ENCODE data around the gene STX8.
"Not testable (repeated sequence)": the region's sequence is repeated elsewhere in the genome, so short reads cannot be mapped to it uniquely, and the experiment has no call there.

The STX8 gene

GRCh38 chr17:9382626-9383025 is 193.0 kb downstream of the STX8 start:
- DNase-seq = no peak

- DNase-seq = no peak
Measured at GRCh38 chr17:9381068-9381467, 194.6 kb downstream of the STX8 start.

DNA sequence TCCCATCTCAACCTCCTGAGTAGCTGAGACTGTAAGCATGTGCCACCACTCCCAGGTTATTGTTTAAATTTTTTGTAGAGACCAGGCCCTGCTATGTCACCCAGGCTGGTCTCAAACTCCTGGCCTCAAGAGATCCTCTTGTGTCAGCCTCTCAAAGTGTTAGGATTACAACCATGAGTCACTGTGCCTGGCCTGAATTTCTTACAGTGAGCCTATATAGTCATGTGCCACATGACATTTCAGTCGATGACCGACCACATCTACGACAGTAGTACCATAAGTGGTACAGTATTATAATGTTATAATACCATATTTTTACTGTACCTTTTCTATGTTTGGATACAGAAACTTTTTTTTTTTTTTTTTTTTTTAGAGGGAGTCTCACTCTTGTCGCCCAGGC is 195.3 kb downstream of the STX8 start:
- DNase-seq = no peak

DNA sequence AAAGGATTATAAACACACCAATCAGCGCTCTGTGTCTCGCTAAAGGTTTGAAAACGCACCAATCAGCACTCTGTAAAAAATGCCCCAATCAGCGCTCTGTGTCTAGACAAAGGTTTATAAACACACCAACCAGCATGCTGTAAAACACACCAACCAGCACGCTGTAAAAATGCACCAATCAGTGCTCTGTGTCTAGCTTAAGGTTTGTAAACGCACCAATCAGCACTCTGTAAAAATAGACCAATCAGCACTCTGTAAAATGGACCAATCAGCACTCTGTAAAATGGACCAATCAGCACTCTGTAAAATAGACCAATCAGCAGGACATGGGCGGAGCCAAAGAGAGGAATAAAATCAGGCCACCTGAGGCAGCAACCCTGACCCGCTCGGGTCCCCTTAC is 199.4 kb downstream of the STX8 start:
- not testable (repeated sequence) for DNase-seq

DNA sequence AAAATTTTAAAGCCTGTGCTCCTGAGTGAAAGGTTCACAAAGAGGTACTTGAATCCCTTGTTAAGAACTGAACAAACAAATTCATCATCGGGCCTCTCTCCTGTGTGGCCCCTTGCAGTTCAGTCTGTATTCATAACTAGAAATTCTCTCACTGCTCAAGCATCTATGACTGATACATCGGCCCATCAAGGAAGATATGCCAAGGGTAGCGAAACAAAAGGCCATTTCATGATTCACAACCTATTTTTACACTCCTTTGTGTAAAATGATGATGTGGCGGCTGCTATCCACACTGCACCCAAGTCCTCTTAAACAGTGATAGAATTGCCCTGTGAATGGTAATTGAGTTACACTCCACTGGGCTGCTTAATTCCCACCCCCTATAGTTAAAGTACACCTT is 204.6 kb downstream of the STX8 start:
- no peak for DNase-seq

DNA sequence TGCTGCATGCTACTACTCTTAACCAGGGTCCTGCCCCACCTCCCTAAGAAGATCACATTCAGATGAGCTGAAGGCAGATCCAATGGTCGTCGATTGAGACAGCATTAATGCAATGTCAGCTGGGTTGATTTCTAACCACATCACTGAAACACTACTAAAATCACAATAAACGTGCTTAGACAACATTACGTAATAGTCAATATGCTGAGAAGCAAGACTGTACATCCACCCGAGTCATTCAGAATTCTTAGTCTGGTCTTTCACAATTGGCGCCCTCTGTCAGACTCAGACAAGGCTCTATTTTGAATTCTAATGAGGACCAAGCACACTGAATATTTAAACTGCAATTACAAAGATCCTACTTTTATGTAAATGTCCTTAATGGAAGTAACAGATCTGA is 205.2 kb downstream of the STX8 start:
- no peak for DNase-seq

DNA sequence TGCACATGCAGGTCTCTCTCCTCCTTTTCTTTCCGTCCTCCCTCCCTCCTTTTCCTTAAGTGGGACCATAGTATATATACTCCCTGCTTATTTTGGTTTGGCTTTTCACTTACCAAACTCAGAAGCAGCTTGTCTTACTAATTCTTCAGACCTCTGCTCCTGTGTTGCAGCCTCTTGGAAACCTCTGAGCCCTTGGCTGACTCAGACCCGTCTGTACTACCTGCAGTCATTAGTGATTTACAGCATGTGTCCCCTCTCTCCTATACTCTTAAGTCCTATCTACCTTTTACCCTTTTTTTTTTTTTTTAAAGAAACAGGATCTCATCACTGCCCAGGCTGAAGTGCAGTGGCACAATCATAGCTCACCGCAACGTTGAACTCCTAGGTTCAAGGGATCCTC is 207.0 kb downstream of the STX8 start:
- no peak for DNase-seq

- no peak for DNase-seq
Measured at GRCh38 chr17:9367156-9367555, 208.5 kb downstream of the STX8 start.

GRCh38 chr17:9364837-9365430 is 210.7 kb downstream of the STX8 start:
- no peak for DNase-seq

DNA sequence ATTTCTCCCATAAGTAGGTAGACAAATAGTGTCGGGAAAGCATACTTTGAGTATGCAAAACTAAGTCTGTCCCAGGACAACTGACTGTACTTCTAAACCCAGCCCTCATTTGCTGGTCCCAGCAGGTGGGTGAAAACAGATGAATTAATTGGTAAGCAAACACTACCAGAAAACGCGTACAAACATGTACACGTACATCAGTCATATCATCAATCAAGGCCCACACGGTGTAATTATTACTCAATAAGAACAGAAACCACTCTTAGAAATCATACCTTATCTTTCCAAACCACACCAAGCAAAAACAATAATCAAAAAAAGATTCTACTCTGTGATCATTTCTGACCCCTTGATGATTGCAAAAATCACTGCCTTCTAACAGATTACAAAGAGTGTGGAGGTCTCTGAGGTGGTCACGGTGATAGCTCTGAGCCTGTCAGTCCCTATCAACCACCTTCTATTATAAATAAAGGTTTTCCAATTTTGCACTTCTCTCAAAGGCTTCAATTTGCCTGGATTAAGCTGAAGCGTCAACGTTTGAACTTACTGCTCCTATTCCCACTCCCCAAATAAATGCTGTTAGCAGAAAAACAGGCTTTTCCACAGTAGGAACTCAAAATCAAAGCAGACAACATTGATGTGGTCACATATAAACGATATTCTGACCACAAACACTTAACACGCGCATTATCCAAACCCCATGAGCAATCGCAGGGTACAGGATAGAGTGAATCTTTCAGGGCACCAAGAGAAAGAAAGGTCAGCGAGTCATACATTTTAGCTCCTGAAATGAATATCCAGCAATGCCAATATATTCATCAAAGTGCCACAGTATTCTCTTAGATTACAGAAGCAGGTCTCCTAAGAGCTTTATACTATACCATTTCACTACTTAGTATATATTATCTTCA is 211.9 kb downstream of the STX8 start:
- DNase-seq = peak; percentile 13

- no peak for DNase-seq
Measured at GRCh38 chr17:9361188-9361955, 214.2 kb downstream of the STX8 start.

DNA sequence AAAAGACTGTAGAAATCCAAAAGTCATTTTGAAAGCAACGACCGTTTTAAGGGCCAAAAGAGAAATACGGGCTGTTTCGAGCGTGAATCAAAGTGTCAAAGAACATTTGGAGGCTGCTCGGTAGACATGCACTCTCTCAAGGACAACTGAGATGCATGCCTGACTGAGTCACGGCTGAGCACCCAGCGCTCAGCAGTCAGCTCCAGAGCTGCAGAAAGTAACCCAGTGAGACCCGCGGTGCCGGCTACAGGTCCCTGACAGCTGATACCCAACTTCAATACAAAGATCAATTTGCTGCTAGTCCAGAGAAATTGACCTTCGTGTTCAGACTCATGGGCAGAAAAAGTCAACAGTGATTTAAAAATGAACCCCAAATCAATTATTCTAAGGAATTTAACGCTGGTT is 214.9 kb downstream of the STX8 start:
- DNase-seq = no peak

- no peak for DNase-seq
Measured at GRCh38 chr17:9356488-9356911, 219.1 kb downstream of the STX8 start.

- no peak for DNase-seq
Measured at GRCh38 chr17:9355846-9356245, 219.8 kb downstream of the STX8 start.

DNA sequence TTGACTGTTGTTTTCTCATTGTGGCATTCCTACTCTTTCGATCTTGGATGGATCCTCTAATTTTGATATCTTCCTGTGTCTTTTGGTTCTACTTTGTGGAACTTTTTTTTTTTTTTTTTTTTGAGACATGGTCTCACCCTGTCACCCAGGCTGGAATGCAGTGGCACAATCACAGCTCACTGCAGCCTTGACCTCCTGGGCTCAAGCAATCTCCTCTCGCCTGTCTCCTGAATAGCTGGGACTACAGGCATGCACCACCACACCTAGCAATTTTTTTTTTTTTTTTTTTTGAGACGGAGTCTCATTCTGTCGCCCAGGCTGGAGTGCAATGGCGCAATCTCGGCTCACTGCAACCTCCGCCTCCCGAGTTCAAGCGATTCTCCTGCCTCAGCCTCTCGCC is 220.4 kb downstream of the STX8 start:
- DNase-seq = not testable (repeated sequence)

- no peak for DNase-seq
Measured at GRCh38 chr17:9350080-9350479, 225.5 kb downstream of the STX8 start.

DNA sequence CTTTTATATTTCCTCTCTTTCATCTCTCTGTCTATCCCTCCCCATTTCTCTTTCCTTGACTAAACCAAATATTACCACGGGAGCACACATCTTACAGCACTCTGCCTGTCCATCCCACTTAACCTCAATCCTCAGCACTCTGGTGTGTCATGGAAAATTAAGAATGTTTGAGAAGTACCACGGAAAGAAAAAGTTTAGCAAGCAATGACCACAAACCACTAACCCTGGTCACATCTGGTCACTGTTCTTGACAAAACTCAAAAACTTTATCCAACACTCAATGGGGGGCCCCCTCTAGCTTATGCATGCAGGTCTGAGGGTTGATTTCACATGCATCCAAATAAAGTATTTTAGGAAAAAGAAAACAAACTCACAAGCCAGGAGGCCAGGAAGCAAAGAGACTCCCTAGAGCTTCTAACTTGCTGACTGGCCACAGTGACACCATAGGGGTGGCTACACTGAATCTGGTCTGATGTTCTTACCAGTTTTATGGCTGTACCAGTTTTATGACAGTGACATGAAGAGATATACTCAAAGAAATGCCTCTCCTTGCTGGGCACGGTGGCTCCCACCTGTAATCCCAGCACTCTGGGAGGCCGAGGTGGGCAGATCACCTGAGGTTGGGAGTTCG is 229.2 kb downstream of the STX8 start:
- DNase-seq = no peak

DNA sequence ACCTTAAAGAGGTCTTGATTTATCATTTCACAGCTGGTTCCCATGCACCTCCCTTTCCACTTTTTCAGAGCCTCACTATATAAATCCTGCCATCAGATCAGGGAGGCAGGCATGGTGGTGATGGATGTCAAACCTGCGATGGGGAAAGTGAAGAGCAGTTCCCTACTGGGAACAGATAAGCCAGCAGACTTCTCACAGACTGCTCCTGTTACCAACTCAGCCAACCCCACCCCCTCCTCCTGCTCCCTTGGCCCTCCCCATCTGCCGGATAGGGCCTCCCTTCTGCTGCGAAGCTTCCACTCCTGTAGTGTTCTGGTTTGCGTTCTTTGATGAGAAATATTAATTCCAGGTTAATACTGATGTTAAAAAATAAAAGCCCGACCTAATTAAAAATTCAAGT is 232.1 kb downstream of the STX8 start:
- no peak for DNase-seq

DNA sequence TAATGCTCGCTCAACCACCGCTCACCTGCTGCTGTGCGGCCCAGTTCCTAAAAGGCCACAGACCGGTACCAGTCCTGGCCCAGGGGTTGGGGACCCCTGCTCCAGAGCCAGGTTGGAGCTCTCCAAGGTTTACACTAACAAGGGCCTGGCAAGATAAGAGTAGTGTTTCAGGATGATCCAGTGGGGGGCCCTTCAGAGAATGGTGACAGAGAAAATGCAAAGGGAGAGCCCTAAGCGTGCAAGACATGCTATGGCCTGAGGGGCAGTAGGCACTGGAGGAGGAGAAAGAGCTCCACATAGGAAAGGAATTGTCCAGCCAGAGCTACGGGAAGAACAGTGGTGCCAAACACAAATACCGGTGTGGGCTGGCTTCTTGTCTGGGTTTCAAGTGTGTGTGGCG is 233.4 kb downstream of the STX8 start:
- no peak for DNase-seq

DNA sequence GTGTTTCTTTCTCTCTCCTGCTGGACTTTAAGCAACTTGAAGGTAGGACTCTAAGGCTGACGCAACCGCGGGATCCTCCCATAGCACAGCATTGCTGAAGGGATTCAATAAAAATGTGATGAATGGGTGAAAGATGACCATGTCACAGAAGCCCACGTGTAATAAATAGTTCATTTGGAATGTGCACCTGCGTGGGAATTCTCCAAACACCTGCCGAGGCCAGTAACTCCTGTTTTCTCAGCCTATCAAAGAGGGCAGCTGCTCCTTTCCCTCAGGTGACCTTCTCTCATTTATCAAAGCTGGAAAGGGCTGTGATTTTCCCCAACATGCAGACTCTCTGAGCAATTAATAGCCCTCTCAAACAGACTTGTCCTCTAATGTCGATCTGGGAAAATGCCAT is 235.7 kb downstream of the STX8 start:
- no peak for DNase-seq

- not testable (repeated sequence) for DNase-seq
Measured at GRCh38 chr17:9339482-9339881, 236.1 kb downstream of the STX8 start.

DNA sequence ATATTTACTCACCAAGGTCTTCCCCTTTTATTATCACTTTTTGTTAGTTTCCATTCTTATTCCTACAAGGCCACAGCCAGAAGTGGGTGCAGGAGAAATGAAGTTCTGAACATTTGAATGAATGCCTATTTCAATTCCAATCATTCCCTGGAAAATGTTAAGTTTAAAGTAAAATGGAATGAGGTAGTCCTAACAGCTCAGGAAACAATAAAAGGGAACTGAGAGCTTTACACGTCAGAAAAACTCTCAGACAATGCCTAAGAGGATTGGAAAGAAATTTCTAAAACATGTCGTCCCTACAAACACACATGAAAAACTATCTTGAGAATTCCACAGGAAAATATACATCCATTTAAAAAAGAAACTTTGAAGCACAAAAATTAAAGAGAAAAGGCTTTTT is 238.8 kb downstream of the STX8 start:
- DNase-seq = no peak

Measured in stimulated activated CD4-positive, alpha-beta T cell treated with anti-CD3 and anti-CD28 coated beads, Interleukin-4, amount 100 ng/mL, for 24 hours (primary cell).